H9 (cell line): ENCODE measurements around the gene SHISA8. TPM values are rescaled to one million over a fixed set of nuclear protein-coding genes. Genes with fewer than 3 reads are reported as not detected.

Source experiments
- DNase-seq: peaks from one replicate; pipeline ENCODE4 v3.0.0-alpha.2; 2017
- H2AFZ ChIP-seq: one replicate; pipeline ENCODE4 v1.6.1; 2013; ENCODE audit warnings: mild to moderate bottlenecking, low read length, control low read depth, moderate library complexity
- H2AK5ac ChIP-seq: 2 replicates; pipeline ENCODE4 v1.6.1; 2013; ENCODE audit warnings: low read length, control low read depth, mixed read lengths; ENCODE audit not compliant: insufficient read length
- H2BK120ac ChIP-seq: one replicate; pipeline ENCODE4 v1.6.1; 2013; ENCODE audit warnings: low read depth, mild to moderate bottlenecking, low read length, control low read depth, inconsistent platforms; ENCODE audit not compliant: poor library complexity, severe bottlenecking
- H2BK12ac ChIP-seq: 2 replicates; pipeline ENCODE4 v1.6.1; 2013; ENCODE audit warnings: low read length, control low read depth, mixed read lengths, low read depth; ENCODE audit not compliant: insufficient read length
- H2BK15ac ChIP-seq: 2 replicates; pipeline ENCODE4 v1.6.1; 2013; ENCODE audit warnings: low read depth, low read length, control low read depth
- H2BK20ac ChIP-seq: one replicate; pipeline ENCODE4 v1.6.1; 2013; ENCODE audit warnings: low read depth, mild to moderate bottlenecking, low read length, control low read depth, inconsistent platforms; ENCODE audit not compliant: poor library complexity, severe bottlenecking
- H2BK5ac ChIP-seq: 2 replicates; pipeline ENCODE4 v1.6.1; 2013; ENCODE audit warnings: low read length, control low read depth, mixed read lengths; ENCODE audit not compliant: insufficient read length
- H3K14ac ChIP-seq: 2 replicates; pipeline ENCODE4 v1.6.1; 2013; ENCODE audit warnings: low read length, control low read depth; ENCODE audit not compliant: insufficient read depth
- H3K18ac ChIP-seq: 2 replicates; pipeline ENCODE4 v1.6.1; 2013; ENCODE audit warnings: low read depth, mild to moderate bottlenecking, mixed read lengths, low read length, control low read depth; ENCODE audit not compliant: insufficient read length
- H3K23ac ChIP-seq: 2 replicates; pipeline ENCODE4 v1.6.1; 2013; ENCODE audit warnings: low read length, control low read depth, mixed read lengths, low read depth; ENCODE audit not compliant: insufficient read length
- H3K23me2 ChIP-seq: 2 replicates; pipeline ENCODE4 v1.6.1; 2013; ENCODE audit warnings: low read depth, mild to moderate bottlenecking, mixed read lengths, low read length, control low read depth; ENCODE audit not compliant: insufficient read length, poor library complexity, severe bottlenecking
- H3K27ac ChIP-seq: 2 replicates; pipeline ENCODE4 v1.5.1; 2013; ENCODE audit warnings: low read length, control low read depth, mixed read lengths, low read depth; ENCODE audit not compliant: insufficient read length
- H3K27me3 ChIP-seq: 2 replicates; pipeline ENCODE4 v1.6.1; 2013; ENCODE audit warnings: low read length, control low read depth, inconsistent platforms; ENCODE audit not compliant: insufficient read depth
- H3K4ac ChIP-seq: 2 replicates; pipeline ENCODE4 v1.6.1; 2013; ENCODE audit warnings: low read depth, mild to moderate bottlenecking, control low read depth, inconsistent platforms, low read length, moderate library complexity
- H3K4me1 ChIP-seq: 2 replicates; pipeline ENCODE4 v1.6.1; 2013; ENCODE audit warnings: low read length, control low read depth, inconsistent platforms; ENCODE audit not compliant: insufficient read depth
- H3K4me2 ChIP-seq: 2 replicates; pipeline ENCODE4 v1.6.1; 2013; ENCODE audit warnings: low read length, control low read depth, mixed read lengths; ENCODE audit not compliant: insufficient read length, insufficient read depth
- H3K56ac ChIP-seq: 2 replicates; pipeline ENCODE4 v1.6.1; 2013; ENCODE audit warnings: low read depth, mild to moderate bottlenecking, mixed read lengths, low read length, control low read depth; ENCODE audit not compliant: insufficient read length
- H3K79me1 ChIP-seq: 2 replicates; pipeline ENCODE4 v1.6.1; 2013; ENCODE audit warnings: low read depth, mild to moderate bottlenecking, moderate library complexity, low read length, control low read depth, inconsistent platforms; ENCODE audit not compliant: insufficient read depth, poor library complexity, severe bottlenecking
- H3K79me2 ChIP-seq: 2 replicates; pipeline ENCODE4 v1.6.1; 2013; ENCODE audit warnings: low read length, control low read depth, inconsistent platforms; ENCODE audit not compliant: insufficient read depth
- H3K9ac ChIP-seq: 2 replicates; pipeline ENCODE4 v1.6.1; 2013; ENCODE audit warnings: low read length, control low read depth, mixed read lengths; ENCODE audit not compliant: insufficient read length; ENCODE audit errors: extremely low read depth
- H3K9me3 ChIP-seq: one replicate; pipeline ENCODE4 v1.6.1; 2013; ENCODE audit warnings: low read depth, low read length, inconsistent platforms; ENCODE audit not compliant: control insufficient read depth
- H3T11ph ChIP-seq: one replicate; pipeline ENCODE4 v1.6.1; 2013; ENCODE audit warnings: mild to moderate bottlenecking, low read length, control low read depth, inconsistent platforms
- H4K20me1 ChIP-seq: one replicate; pipeline ENCODE4 v1.6.1; 2013; ENCODE audit not compliant: control insufficient read depth, insufficient read length, insufficient read depth
- H4K5ac ChIP-seq: 2 replicates; pipeline ENCODE4 v1.6.1; 2013; ENCODE audit warnings: low read depth, mild to moderate bottlenecking, mixed read lengths, low read length, control low read depth; ENCODE audit not compliant: insufficient read length
- H4K8ac ChIP-seq: replicated peaks from 2 replicates; pipeline ENCODE4 v1.6.1; 2013; ENCODE audit warnings: low read length, control low read depth, mixed read lengths, low read depth; ENCODE audit not compliant: insufficient read length
- H4K91ac ChIP-seq: 2 replicates; pipeline ENCODE4 v1.6.1; 2013; ENCODE audit warnings: low read depth, mild to moderate bottlenecking, moderate library complexity, mixed read lengths, low read length, control low read depth; ENCODE audit not compliant: insufficient read length
- H3K27ac Mint-ChIP-seq, 3 experiments: 2 replicates in 2 of 3; 3 replicates in 1 of 3; pipeline ENCODE4 v1.8.0; 2020 to 2021; ENCODE audit warnings: mixed read lengths in 3 of 3, mild to moderate bottlenecking in 1 of 3, moderate library complexity in 1 of 3
- H3K27me3 Mint-ChIP-seq: 2 replicates; pipeline ENCODE4 v1.8.0; 2021; ENCODE audit warnings: low read depth, mild to moderate bottlenecking, moderate library complexity, mixed read lengths
- H3K36me3 Mint-ChIP-seq, 3 experiments: 2 replicates in 2 of 3; 3 replicates in 1 of 3; pipeline ENCODE4 v1.8.0; 2020 to 2021; ENCODE audit warnings: low read depth in 3 of 3, mixed read lengths in 3 of 3; ENCODE audit not compliant: insufficient read depth in 1 of 3
- H3K4me1 Mint-ChIP-seq, 2 experiments: 2 replicates each; pipeline ENCODE4 v1.8.0; 2020; ENCODE audit warnings: mixed read lengths in 2 of 2
- H3K4me3 Mint-ChIP-seq, 2 experiments: 2 replicates in 1 of 2; 3 replicates in 1 of 2; pipeline ENCODE4 v1.8.0; 2020 to 2021; ENCODE audit warnings: mild to moderate bottlenecking in 2 of 2, mixed read lengths in 2 of 2, moderate library complexity in 1 of 2
- H3K9me3 Mint-ChIP-seq, 2 experiments: 2 replicates in 1 of 2; 3 replicates in 1 of 2; pipeline ENCODE4 v1.8.0; 2020; ENCODE audit warnings: mild to moderate bottlenecking in 2 of 2, mixed read lengths in 2 of 2, moderate library complexity in 1 of 2
- CTCF ChIP-seq: fragments of 200-600 bp; sonication (generic); conservative IDR thresholded peaks from 3 replicates; pipeline ENCODE4 v1.8.0; 2021; ENCODE audit warnings: antibody characterized with exemption, mild to moderate bottlenecking
- WGBS: extraction: QIAGEN DNeasy Blood & Tissue Kit; methylation state at CpG from one replicate; pipeline ENCODE4 v1.1.7; 2013; ENCODE audit warnings: missing lambda C conversion rate, low lambda C conversion rate, mixed read lengths; ENCODE audit not compliant: insufficient read length; ENCODE audit errors: extremely low coverage; 5-methylcytosine and 5-hydroxymethylcytosine counted together
- total RNA-seq: library from RNA; stranded (reverse); gene quantifications from 2 replicates; pipeline ENCODE4 v1.2.1, GENCODE V29; 2021

SHISA8 gene
- total RNA-seq, 1 experiment from 2014 or later, result 1.4 TPM

- no peak overlapping the region for H3K18ac ChIP-seq
- no peak overlapping the region for H4K5ac ChIP-seq
- WGBS, result no CpG with 5 or more reads among the region's 4 CpGs
- Mint-ChIP-seq H3K27me3 (no peaks in the 10 kb centered on the region), H3K4me3 (no peak overlapping the region), H3K36me3 (peaks cover 41 to 87% (median 85%) of the 10 kb centered on the region in 3 experiments; a peak in 6 of 7 replicates), H3K9me3 (no peaks in the 10 kb centered on the region), H3K27ac (peak overlapping the region in 2 of 3 experiments; percentile 42 to 86; a peak in 3 of 7 replicates), H3K4me1 (no peaks in the 10 kb centered on the region)
- H3K14ac ChIP-seq, result no peak overlapping the region
- H2BK5ac ChIP-seq, result no peak overlapping the region
- no peak overlapping the region for H2BK15ac ChIP-seq
- no peak overlapping the region for H2BK20ac ChIP-seq
- no peak overlapping the region for H2AFZ ChIP-seq
- no peaks in the 10 kb centered on the region for H3K9me3 ChIP-seq
- no peaks in the 10 kb centered on the region for H3K27me3 ChIP-seq
- H2BK120ac ChIP-seq, result no peak overlapping the region
- no peak overlapping the region for H2AK5ac ChIP-seq
- H4K8ac ChIP-seq, result no peak overlapping the region
- H3T11ph ChIP-seq, result no peak overlapping the region
- H3K56ac ChIP-seq, result no peak overlapping the region
- H4K91ac ChIP-seq, result no peak overlapping the region
- no peak overlapping the region for H3K4me2 ChIP-seq
- H3K4me1 ChIP-seq, result no peaks in the 10 kb centered on the region
- no peak overlapping the region for H3K23ac ChIP-seq
- DNase-seq, result no peak
- no peak overlapping the region for H3K9ac ChIP-seq
- TF ChIP-seq CTCF, result no peak
- no peaks in the 10 kb centered on the region for H3K23me2 ChIP-seq
- H3K79me1 ChIP-seq, result no peaks in the 10 kb centered on the region
- H2BK12ac ChIP-seq, result no peak overlapping the region
- H3K27ac ChIP-seq, result no peak overlapping the region
- no peak overlapping the region for H3K4ac ChIP-seq
- H4K20me1 ChIP-seq, result no peaks in the 10 kb centered on the region
- H3K79me2 ChIP-seq, result no peaks in the 10 kb centered on the region
These were observed 22.2 kb downstream of the SHISA8 start for GRCh38 chr22:41892721-41893120.
